ENCODE data around the gene CNTNAP2. TPM values are rescaled to one million over a fixed set of nuclear protein-coding genes. Genes with fewer than 3 reads are reported as not detected.

CNTNAP2 gene
- total and polyA plus RNA-seq, 8 donors: 0.19 to 18.2 (median 0.56) TPM

- no peak for DNase-seq
- Histone ChIP-seq H3K27ac (no peak overlapping the region), H3K4me3 (no peak overlapping the region), H3K9me3 (no peaks in the 10 kb centered on the region), H3K27me3 (no peaks in the 10 kb centered on the region), H3K36me3 (no peaks in the 10 kb centered on the region), H3K4me1 (no peaks in the 10 kb centered on the region)
- intact Hi-C loops (cut with DNase I; ENCODE audit: low total_unique reads): no loop called here
- TF ChIP-seq POLR2A (IDR thresholded peaks at IDR 0.05) (no peak), POLR2AphosphoS5 (IDR thresholded peaks at IDR 0.05) (no peak), CTCF (IDR thresholded peaks at IDR 0.05) (no peak)
- whole genome bisulfite sequencing, 5 donors: 85 to 92% (median 89%) methylated on average over 10 of the region's 10 CpGs
Measured at GRCh38 chr7:147670759-147671158, 1554.2 kb downstream of the CNTNAP2 start.

- no peaks in the 10 kb centered on the region for H3K9me3 ChIP-seq
- no peak overlapping the region for H3K27ac ChIP-seq
- no peak for DNase-seq
- no peak overlapping the region for H3K4me3 ChIP-seq
- no peak for TF ChIP-seq CTCF (IDR thresholded peaks at IDR 0.05)
- no peak for TF ChIP-seq EP300 (IDR thresholded peaks at IDR 0.05)
- no peak for TF ChIP-seq POLR2A (IDR thresholded peaks at IDR 0.05)
- TF ChIP-seq POLR2AphosphoS5 (IDR thresholded peaks at IDR 0.05): no peak
- no peaks in the 10 kb centered on the region for H3K36me3 ChIP-seq
- intact Hi-C loops (cut with DNase I; ENCODE audit: low total_unique reads): no loop called here
- no peaks in the 10 kb centered on the region for H3K27me3 ChIP-seq
- H3K4me1 ChIP-seq: no peaks in the 10 kb centered on the region
Measured at GRCh38 chr7:147674705-147675104, 1558.1 kb downstream of the CNTNAP2 start.

GRCh38 chr7:147678943-147679342, 1562.3 kb downstream of the CNTNAP2 start:
- Histone ChIP-seq H3K27ac (no peak overlapping the region), H3K9me3 (no peaks in the 10 kb centered on the region), H3K27me3 (no peaks in the 10 kb centered on the region), H3K36me3 (no peaks in the 10 kb centered on the region), H3K4me1 (no peaks in the 10 kb centered on the region), H3K4me3 (no peak overlapping the region)
- no peak for DNase-seq
- intact Hi-C loops (cut with DNase I; ENCODE audit: low total_unique reads): no loop called here
- TF ChIP-seq EP300 (IDR thresholded peaks at IDR 0.05): no peak
- 80 to 90% (median 87%) methylated on average over 1 of the region's 1 CpG for WGBS, 5 donors

- no peak overlapping the region for H3K27ac ChIP-seq
- no peaks in the 10 kb centered on the region for H3K27me3 ChIP-seq
- no peak overlapping the region for H3K4me3 ChIP-seq
- intact Hi-C loops (cut with DNase I; ENCODE audit: low total_unique reads): no loop called here
- DNase-seq: no peak
- H3K4me1 ChIP-seq: no peaks in the 10 kb centered on the region
- 54 to 87% (median 78%) methylated on average over 1 of the region's 1 CpG for WGBS, 5 donors
- TF ChIP-seq CTCF (IDR thresholded peaks at IDR 0.05) (no peak), POLR2A (IDR thresholded peaks at IDR 0.05) (no peak), POLR2AphosphoS5 (IDR thresholded peaks at IDR 0.05) (no peak), EP300 (IDR thresholded peaks at IDR 0.05) (no peak)
- no peaks in the 10 kb centered on the region for H3K9me3 ChIP-seq
- no peaks in the 10 kb centered on the region for H3K36me3 ChIP-seq
Measured at GRCh38 chr7:147681530-147681929, 1564.9 kb downstream of the CNTNAP2 start.

GRCh38 chr7:147700702-147701101, 1584.1 kb downstream of the CNTNAP2 start:
- Histone ChIP-seq H3K4me1 (no peaks in the 10 kb centered on the region), H3K27ac (no peak overlapping the region), H3K9me3 (no peaks in the 10 kb centered on the region), H3K27me3 (no peaks in the 10 kb centered on the region), H3K4me3 (no peak overlapping the region), H3K36me3 (no peaks in the 10 kb centered on the region)
- intact Hi-C loops (cut with DNase I; ENCODE audit: low total_unique reads): no loop called here
- DNase-seq: no peak
- no peak for TF ChIP-seq EP300 (IDR thresholded peaks at IDR 0.05)
- TF ChIP-seq CTCF (IDR thresholded peaks at IDR 0.05): no peak
- WGBS, 5 donors: 54 to 72% (median 68%) methylated on average over 5 of the region's 5 CpGs

All from stomach (tissue), 9 donors.